Activated CD8-positive, alpha-beta memory T cell treated with anti-CD3 and anti-CD28 coated beads for 1 hour (primary cell): Measurements from ENCODE around the gene ZNF616.

Experiments used
- DNase-seq, 2 donors: peaks; one replicate each; pipeline ENCODE4 v3.0.0-alpha.2; 2020; ENCODE audit warnings: low read depth in 1 of 2; ENCODE audit errors: extremely low read depth in 1 of 2

Gene ZNF616

GRCh38 chr19:52139252-52140031 lies at the start of gene ZNF616:
TSS of gene ZNF616 (minus strand) at chr19:52139938. CDS start at chr19:52130512, 9,426 bp downstream.
- peak; percentile 28 to 65 for DNase-seq

- no peak for DNase-seq
These were observed 49.3 kb upstream of the ZNF616 start for GRCh38 chr19:52188822-52189734.

GRCh38 chr19:52187407-52187806 lies 47.7 kb upstream of the ZNF616 start:
- no peak for DNase-seq

- no peak for DNase-seq
These were observed 36.8 kb upstream of the ZNF616 start for GRCh38 chr19:52176574-52176973.

GRCh38 chr19:52172347-52172746 lies 32.6 kb upstream of the ZNF616 start:
- no peak for DNase-seq

- peak; percentile 84 to 87 for DNase-seq
These were observed 31.8 kb upstream of the ZNF616 start, which contains the start of gene ZNF836 for GRCh38 chr19:52171321-52172169. TSS of gene ZNF836 (minus strand) at chr19:52171621. CDS start at chr19:52168072, 3,549 bp downstream.

DNA sequence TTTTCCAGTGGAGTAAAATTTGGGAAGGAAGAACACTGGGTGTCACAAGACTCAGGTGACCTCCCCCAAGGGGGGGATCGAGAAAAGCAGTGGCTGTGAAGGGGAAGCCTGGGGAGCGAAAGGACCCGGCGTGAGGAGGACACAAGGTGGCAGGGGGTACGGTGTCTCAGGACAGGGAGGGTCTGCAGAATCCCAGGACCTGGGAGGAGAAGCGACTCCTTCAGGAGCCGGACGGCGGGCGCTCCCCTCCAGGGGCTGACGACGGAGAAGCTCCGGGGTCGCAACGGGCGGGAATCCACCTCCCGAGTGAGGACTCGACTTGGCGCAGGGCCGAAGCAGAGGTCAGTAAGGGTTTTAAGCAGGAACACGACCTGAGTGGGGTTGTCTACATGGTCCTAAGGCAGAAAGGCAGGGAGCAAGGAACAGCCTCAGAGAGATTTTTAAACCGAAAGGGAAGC lies 31.2 kb upstream of the ZNF616 start:
- DNase-seq = no peak

GRCh38 chr19:52170304-52170703 lies 30.6 kb upstream of the ZNF616 start:
- no peak for DNase-seq

DNA sequence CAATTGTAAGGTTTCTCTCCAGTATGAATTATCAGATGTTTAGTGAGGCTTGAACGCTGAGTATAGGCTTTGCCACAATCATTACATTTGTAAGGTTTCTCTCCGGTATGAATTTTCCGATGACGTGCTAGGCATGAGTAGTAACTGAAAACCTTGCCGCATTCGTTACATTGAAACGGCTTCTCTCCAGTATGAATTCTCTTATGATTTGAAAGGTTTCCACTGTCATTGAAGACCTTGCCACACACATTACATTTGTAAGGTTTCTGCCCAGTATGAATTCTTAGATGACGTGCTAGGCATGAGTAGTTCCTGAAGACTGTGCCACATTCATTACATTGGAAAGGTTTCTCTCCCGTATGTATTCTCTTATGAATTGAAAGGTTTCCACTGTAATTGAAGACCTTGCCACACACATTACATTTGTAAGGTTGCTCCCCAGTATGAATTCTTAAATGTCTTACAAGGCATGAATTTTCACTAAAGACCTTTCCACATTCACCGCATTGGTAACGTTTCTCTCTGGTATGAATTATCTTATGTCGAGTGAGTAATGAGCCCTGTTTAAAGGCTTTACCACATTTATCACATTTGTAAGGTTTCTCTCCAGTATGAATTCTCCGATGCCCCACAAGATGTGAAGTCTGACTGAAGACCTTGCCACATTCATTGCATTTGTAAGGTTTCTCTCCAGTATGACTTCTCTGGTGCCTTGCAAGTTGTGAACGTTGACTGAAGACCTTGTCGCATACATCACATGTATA lies 16.0 kb upstream of the ZNF616 start:
- no peak for DNase-seq

DNA sequence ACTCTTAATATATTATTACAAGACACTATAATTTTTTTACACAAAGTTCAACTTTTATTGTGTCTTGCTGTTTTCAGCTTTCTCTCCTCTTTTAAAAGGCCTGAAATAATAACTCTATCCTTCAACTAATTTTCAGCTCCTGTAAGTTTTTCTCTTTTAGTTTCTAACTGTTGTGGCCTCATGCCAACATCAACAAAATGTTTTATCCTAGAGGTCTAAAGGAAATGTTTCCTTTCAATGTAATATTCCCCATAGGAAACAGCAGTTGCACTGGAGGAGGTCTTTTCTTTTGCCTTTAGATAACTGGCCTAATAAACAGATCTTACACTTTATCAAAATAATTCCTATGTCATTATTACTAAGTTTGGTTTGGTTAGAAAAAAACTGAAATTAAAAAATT lies 8.5 kb upstream of the ZNF616 start:
- no peak for DNase-seq

- DNase-seq = no peak
These were observed 2.4 kb upstream of the ZNF616 start for GRCh38 chr19:52142001-52142595.

- no peak for DNase-seq
These were observed 1.5 kb upstream of the ZNF616 start for GRCh38 chr19:52141203-52141602.

GRCh38 chr19:52140032-52140710 lies 433 bp upstream of the ZNF616 start:
- DNase-seq = peak; percentile 93 to 97

- DNase-seq = no peak
These were observed 821 bp downstream of the ZNF616 start for GRCh38 chr19:52138983-52139251.

DNA sequence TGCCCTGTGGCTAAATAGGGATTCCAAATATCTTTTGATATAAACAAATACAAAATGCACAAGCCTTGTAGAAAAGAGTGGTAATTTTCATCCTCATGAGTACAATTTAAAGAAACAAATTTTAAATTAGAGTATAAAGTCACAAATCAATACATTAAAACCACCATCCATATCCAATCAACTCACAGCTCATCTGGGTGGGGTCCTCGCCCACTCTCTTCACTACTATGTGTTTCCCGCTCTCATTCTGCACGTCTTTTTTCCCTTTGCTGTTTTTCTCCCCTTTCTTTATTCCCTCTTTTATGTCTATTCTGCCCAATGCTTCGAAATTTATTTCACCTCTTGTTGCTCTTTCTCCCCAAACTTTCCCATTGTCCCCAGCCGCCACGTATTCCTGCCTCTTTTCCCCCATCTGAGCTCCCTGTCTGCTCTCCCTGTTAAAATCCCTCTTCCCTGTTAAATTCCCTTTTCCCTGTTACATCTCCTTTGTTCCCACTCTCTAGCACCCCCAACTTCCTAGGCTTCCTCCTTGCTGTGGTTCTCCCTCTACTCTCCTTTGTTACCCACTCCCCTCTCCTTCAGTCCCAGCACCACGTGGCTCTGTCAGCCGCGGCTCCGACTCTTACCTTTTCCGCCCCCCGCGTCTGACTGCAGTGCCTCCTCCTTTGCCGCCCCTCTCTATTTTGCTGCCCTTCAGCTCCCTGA lies 1.3 kb downstream of the ZNF616 start:
- DNase-seq = no peak

- DNase-seq = no peak
These were observed 19.5 kb downstream of the ZNF616 start for GRCh38 chr19:52120286-52120685.

GRCh38 chr19:52115526-52116053 lies 24.1 kb downstream of the ZNF616 start:
- no peak for DNase-seq

DNA sequence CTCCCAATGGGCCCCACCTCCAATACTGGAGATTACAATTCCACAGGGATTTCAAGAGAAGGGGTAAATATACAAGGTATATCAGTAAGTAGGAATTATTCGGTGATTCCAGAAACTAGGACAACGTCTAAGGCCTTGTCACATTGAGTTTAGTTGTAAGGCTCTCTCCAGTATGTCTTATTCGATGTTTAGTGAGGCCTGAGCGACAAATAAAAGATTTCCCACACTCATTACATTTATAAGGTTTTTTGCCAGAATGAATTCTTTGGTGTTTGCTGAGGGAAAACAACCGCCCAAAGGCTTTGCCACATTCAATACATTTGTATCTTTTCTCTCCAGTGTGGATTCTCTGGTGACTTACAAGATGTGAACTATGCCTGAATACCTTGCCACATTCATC lies 25.0 kb downstream of the ZNF616 start:
- DNase-seq = no peak
